SK-N-SH (cell line): ENCODE data around the gene CPNE7. TPM values are rescaled to one million over a fixed set of nuclear protein-coding genes. Genes with fewer than 3 reads are reported as not detected.

ENCODE experiments used
- CTCF ChIA-PET: fragments of 300-600, 350-600 bp; formaldehyde crosslinking; extraction: SDS; loops from one replicate; lab custom pipeline; 2021; lab: Yijun Ruan, JAX
- POLR2A ChIA-PET: fragments of 350-600 bp; sonication (Branson Sonifier 250); formaldehyde crosslinking; extraction: SDS; loops from one replicate; lab custom pipeline; 2020; ENCODE audit warnings: antibody characterized with exemption, inconsistent platforms; lab: Yijun Ruan, JAX
- DNase-seq: peaks from one replicate; pipeline ENCODE4 v3.0.0; 2012
- H2AFZ ChIP-seq: fragments of 200-600 bp; sonication (generic); 2 replicates; pipeline ENCODE4 v1.8.1; 2016; ENCODE audit warnings: antibody characterized with exemption, mild to moderate bottlenecking, low read depth
- H3F3A ChIP-seq: fragments of 200-600 bp; sonication (generic); replicated peaks from 2 replicates; pipeline ENCODE3; 2016; ENCODE audit warnings: antibody characterized with exemption, mild to moderate bottlenecking; ENCODE audit not compliant: insufficient read depth
- H3K27ac ChIP-seq, 2 experiments: fragments of 200-500 bp in 1 of 2; fragments of 200-600 bp in 1 of 2; sonication (Bioruptor generic) in 1 of 2; sonication (generic), shearing (Covaris generic) in 1 of 2; 2 replicates each; pipeline versions ENCODE4 v1.5.1 to v1.6.1; 2014 to 2016; ENCODE audit warnings: low read depth in 2 of 2, inconsistent platforms in 1 of 2, low read length in 1 of 2, mild to moderate bottlenecking in 1 of 2, mixed read lengths in 1 of 2
- H3K27me3 ChIP-seq: fragments of 200-600 bp; sonication (generic), shearing (Covaris generic); 2 replicates; pipeline ENCODE4 v1.6.1; 2016; ENCODE audit warnings: mixed run types; ENCODE audit not compliant: insufficient read depth
- H3K36me3 ChIP-seq, 2 experiments: fragments of 200-500 bp in 1 of 2; fragments of 200-600 bp in 1 of 2; sonication (Bioruptor generic) in 1 of 2; sonication (generic) in 1 of 2; replicated peaks in 1 of 2; 2 replicates each; pipeline versions ENCODE3 to v1.5.1; 2014 to 2016; ENCODE audit warnings: low read length in 1 of 2, mild to moderate bottlenecking in 1 of 2; ENCODE audit not compliant: insufficient read depth in 2 of 2, control insufficient read depth in 1 of 2
- H3K4me1 ChIP-seq, 2 experiments: fragments of 200-500 bp in 1 of 2; fragments of 200-600 bp in 1 of 2; sonication (Bioruptor generic) in 1 of 2; sonication (generic), shearing (Covaris generic) in 1 of 2; 2 replicates each; pipeline versions ENCODE4 v1.5.1 to v1.6.1; 2014 to 2016; ENCODE audit warnings: low read depth in 1 of 2, low read length in 1 of 2, mixed run types in 1 of 2; ENCODE audit not compliant: insufficient read depth in 2 of 2, control insufficient read depth in 1 of 2
- H3K4me2 ChIP-seq: fragments of 200-600 bp; sonication (generic), shearing (Covaris generic); 2 replicates; pipeline ENCODE4 v1.6.1; 2017; ENCODE audit warnings: mixed run types
- H3K4me3 ChIP-seq, 2 experiments: fragments of 200-500 bp in 1 of 2; fragments of 200-600 bp in 1 of 2; sonication (Bioruptor generic) in 1 of 2; sonication (generic), shearing (Covaris generic) in 1 of 2; 2 replicates each; pipeline versions ENCODE4 v1.5.1 to v1.8.1; 2014 to 2016; ENCODE audit warnings: low read depth in 2 of 2, inconsistent platforms in 1 of 2, low read length in 1 of 2, mild to moderate bottlenecking in 1 of 2, mixed read lengths in 1 of 2, moderate library complexity in 1 of 2
- H3K79me2 ChIP-seq: fragments of 200-600 bp; sonication (generic); 2 replicates; pipeline ENCODE4 v1.8.1; 2017; ENCODE audit warnings: mild to moderate bottlenecking; ENCODE audit not compliant: insufficient read depth
- H3K9ac ChIP-seq: fragments of 200-600 bp; sonication (generic); 2 replicates; pipeline ENCODE4 v1.6.1; 2017; ENCODE audit warnings: mixed run types
- H3K9me2 ChIP-seq: fragments of 200-600 bp; sonication (generic); 2 replicates; pipeline ENCODE4 v1.6.1; 2017; ENCODE audit warnings: mixed run types
- H3K9me3 ChIP-seq: fragments of 200-600 bp; sonication (generic); 2 replicates; pipeline ENCODE4 v1.6.1; 2017; ENCODE audit warnings: mixed run types, mild to moderate bottlenecking, moderate library complexity
- H4K20me1 ChIP-seq: fragments of 200-600 bp; sonication (generic); 2 replicates; pipeline ENCODE4 v1.6.1; 2017; ENCODE audit warnings: mild to moderate bottlenecking, mixed run types; ENCODE audit not compliant: insufficient read depth
- CHD2 ChIP-seq: fragments of 150-350 bp; IDR thresholded peaks from 2 replicates; pipeline ENCODE4 v1.6.1; 2018; ENCODE audit warnings: low read length; ENCODE audit not compliant: partially characterized antibody
- EZH2phosphoT487 ChIP-seq: fragments of 200-600 bp; sonication (generic); IDR thresholded peaks from 2 replicates; pipeline ENCODE4 v1.6.1; 2017; ENCODE audit warnings: low read depth, mixed run types, mild to moderate bottlenecking, antibody characterized with exemption, moderate library complexity, borderline replicate concordance
- FOXJ3 ChIP-seq: sonication (generic); formaldehyde crosslinking; IDR thresholded peaks from 2 replicates; pipeline ENCODE4 v1.5.1; 2020; ENCODE audit warnings: mild to moderate bottlenecking, missing genetic modification reagents
- MEF2A ChIP-seq: IDR thresholded peaks from 2 replicates; pipeline ENCODE4 v1.4.0; 2012; ENCODE audit warnings: low read depth, borderline replicate concordance
- MXI1 ChIP-seq: IDR thresholded peaks from 2 replicates; pipeline ENCODE4 v1.6.1; 2012; ENCODE audit warnings: mild to moderate bottlenecking, low read depth, low read length, improper control_type of control experiment
- NFIC ChIP-seq: IDR thresholded peaks from 2 replicates; pipeline ENCODE4 v1.4.0; 2012; ENCODE audit warnings: borderline replicate concordance
- NRF1 ChIP-seq: IDR thresholded peaks from 2 replicates; pipeline ENCODE4 v1.6.1; 2012; ENCODE audit warnings: low read depth, mild to moderate bottlenecking, low read length
- PBX3 ChIP-seq: IDR thresholded peaks from 2 replicates; pipeline ENCODE4; 2012
- RAD21 ChIP-seq: IDR thresholded peaks from 2 replicates; pipeline ENCODE4 v1.6.1; 2012; ENCODE audit warnings: mild to moderate bottlenecking, low read length
- RCOR1 ChIP-seq: fragments of 150-350 bp; IDR thresholded peaks from 2 replicates; pipeline ENCODE4 v1.6.1; 2017; ENCODE audit warnings: antibody characterized with exemption, low read length
- RXRA ChIP-seq: IDR thresholded peaks from 2 replicates; pipeline ENCODE4 v1.4.0; 2012; ENCODE audit warnings: low read depth, mild to moderate bottlenecking, borderline replicate concordance
- TAF1 ChIP-seq: IDR thresholded peaks from 2 replicates; pipeline ENCODE4 v1.6.1; 2012; ENCODE audit warnings: low read depth, mild to moderate bottlenecking, low read length, moderate library complexity, borderline replicate concordance
- USF1 ChIP-seq: IDR thresholded peaks from 2 replicates; pipeline ENCODE4 v1.4.0; 2012; ENCODE audit warnings: low read depth, borderline replicate concordance
- WGBS: methylation state at CpG from one replicate; pipeline ENCODE4 v1.1.6; 2017; ENCODE audit warnings: low lambda C conversion rate; 5-methylcytosine and 5-hydroxymethylcytosine counted together
- polyA plus RNA-seq, 3 experiments: library from polyadenylated mRNA; depleted of rRNA; stranded (reverse); fragments of >200 nt; gene quantifications; 2 replicates each; pipeline ENCODE4 v1.2.3, GENCODE V29; 2012

Gene CPNE7
- polyA plus RNA-seq, 1 of the 3 experiments (the other 2 are of a cell fraction): 3.9 TPM

GRCh38 chr16:89530401-89531381 lies 44.9 kb upstream of the CPNE7 start:
- Histone ChIP-seq H2AFZ (no peak overlapping the region), H3K4me1 (no peaks in the 10 kb centered on the region), H3K27ac (no peak overlapping the region), H3F3A (peaks cover 2% of the 10 kb centered on the region), H3K9ac (no peak overlapping the region), H3K9me2 (no peaks in the 10 kb centered on the region), H3K36me3 (peaks cover 53 to 73% of the 10 kb centered on the region in 2 experiments), H3K79me2 (peaks cover 16% of the 10 kb centered on the region), H4K20me1 (0 out of 2 replicates have a peak, but pooled peaks cover 9% of the 10 kb centered on the region), H3K4me2 (no peak overlapping the region), H3K27me3 (no peaks in the 10 kb centered on the region), H3K9me3 (no peaks in the 10 kb centered on the region), H3K4me3 (no peak overlapping the region)
- 95% methylated on average over 36 of the region's 37 CpGs for WGBS
- no peak for TF ChIP-seq TAF1
- TF ChIP-seq NFIC: no peak
- no peak for TF ChIP-seq MXI1
- no peak for TF ChIP-seq NRF1
- TF ChIP-seq USF1: no peak
- TF ChIP-seq FOXJ3: no peak
- TF ChIP-seq CHD2: no peak
- TF ChIP-seq RCOR1: no peak
- TF ChIP-seq RAD21: no peak
- no peak for TF ChIP-seq RXRA
- no peak for TF ChIP-seq EZH2phosphoT487
- TF ChIP-seq MEF2A: no peak
- TF ChIP-seq PBX3: no peak
- DNase-seq: no peak
- CTCF ChIA-PET: interaction anchor here (1.1 to 2.7 kb wide), 2 partner anchors 27 to 215 kb away, joined by 4 to 9 read pairs; no protein-coding TSS in a partner anchor
- POLR2A ChIA-PET: interaction anchor here (1.3 to 1.5 kb wide), 2 partner anchors 19 to 23 kb away, joined by 3 read pairs; partner anchors contain the start of gene SPG7
